ENCODE data around the gene IFT122. TPM values are rescaled to one million over a fixed set of nuclear protein-coding genes. Genes with fewer than 3 reads are reported as not detected.
A peak's percentile ranks its signal among the peaks of the same experiment; 100 is the strongest.

Gene IFT122
- total and polyA plus RNA-seq, 2 donors (not counting 3 experiments of a cell fraction or from before 2014, with no cell fraction given): 38.4 to 41.7 TPM

DNA sequence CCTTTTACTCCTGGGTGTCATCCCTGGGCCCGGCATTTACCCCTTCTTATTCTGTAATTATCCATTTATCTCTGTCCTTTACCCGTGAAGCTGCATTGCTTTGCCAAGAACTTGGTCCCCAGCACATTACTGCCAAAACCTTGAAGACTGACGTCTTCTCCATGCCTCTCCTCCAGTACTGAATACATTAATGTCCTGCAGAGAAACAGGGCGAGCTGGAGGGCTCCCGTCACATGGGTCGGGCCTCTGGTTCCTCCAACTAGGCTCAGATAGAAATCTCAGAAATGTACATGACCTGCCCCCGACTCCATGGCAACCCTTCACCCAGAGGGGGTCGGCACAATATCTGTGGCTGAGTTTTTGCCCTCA lies 12.0 kb upstream of the IFT122 start:
- H3K79me2 ChIP-seq (ENCODE audit: control insufficient read depth, insufficient read depth, low read length): no peaks in the 10 kb centered on the region
- H3K36me3 ChIP-seq (ENCODE audit: control insufficient read depth in 2 of 2, extremely low read depth in 1 of 2, insufficient read depth in 2 of 2, low read length in 2 of 2): peaks cover 4 to 13% of the 10 kb centered on the region in 2 experiments
- H3K4me2 ChIP-seq (ENCODE audit: insufficient read depth, low read length): peak overlapping the region; percentile 82
- H3K27me3 ChIP-seq (ENCODE audit: control insufficient read depth in 2 of 2, insufficient read depth in 2 of 2, low read length in 2 of 2): peaks cover 0 to 4% of the 10 kb centered on the region in 2 experiments
- no peaks in the 10 kb centered on the region for H3K9me1 ChIP-seq (replicated peaks; ENCODE audit: control insufficient read depth, extremely low read depth, insufficient read depth, low read length)
- ChIA-PET POLR2A (interaction anchor here (0.9 to 1.0 kb wide), 2 partner anchors 12 to 13 kb away, joined by 3 to 4 read pairs; partner anchors contain the start of genes IFT122 and MBD4), CTCF (interaction anchor here (0.8 to 3.6 kb wide), 10 partner anchors 13 to 223 kb away, joined by 3 to 27 read pairs (median 4); partner anchors contain the start of genes IFT122 and MBD4)
- no TSS peak for BruUV-seq (replicated peaks)
- no peak overlapping the region for H3K27ac ChIP-seq (ENCODE audit: insufficient read depth, low read depth, low read length)
- H4K20me1 ChIP-seq (replicated peaks; ENCODE audit: control insufficient read depth, extremely low read depth, insufficient read depth, low read length): no peaks in the 10 kb centered on the region
- H3K4me1 ChIP-seq (ENCODE audit: control insufficient read depth, extremely low read depth, insufficient read depth, low read length): peaks cover 6% of the 10 kb centered on the region
- dilution Hi-C loops (cut with MboI; ENCODE audit: extremely low pct_ligation_motif_present, low sequenced_read_pairs): no loop called here
- H3K9ac ChIP-seq (replicated peaks; ENCODE audit: extremely low read depth, insufficient read depth, low read length): no peak overlapping the region
- no peaks in the 10 kb centered on the region for H3K9me3 ChIP-seq (replicated peaks; ENCODE audit: control insufficient read depth, insufficient read depth, low read length)
- TF ChIP-seq, protein P1, sequence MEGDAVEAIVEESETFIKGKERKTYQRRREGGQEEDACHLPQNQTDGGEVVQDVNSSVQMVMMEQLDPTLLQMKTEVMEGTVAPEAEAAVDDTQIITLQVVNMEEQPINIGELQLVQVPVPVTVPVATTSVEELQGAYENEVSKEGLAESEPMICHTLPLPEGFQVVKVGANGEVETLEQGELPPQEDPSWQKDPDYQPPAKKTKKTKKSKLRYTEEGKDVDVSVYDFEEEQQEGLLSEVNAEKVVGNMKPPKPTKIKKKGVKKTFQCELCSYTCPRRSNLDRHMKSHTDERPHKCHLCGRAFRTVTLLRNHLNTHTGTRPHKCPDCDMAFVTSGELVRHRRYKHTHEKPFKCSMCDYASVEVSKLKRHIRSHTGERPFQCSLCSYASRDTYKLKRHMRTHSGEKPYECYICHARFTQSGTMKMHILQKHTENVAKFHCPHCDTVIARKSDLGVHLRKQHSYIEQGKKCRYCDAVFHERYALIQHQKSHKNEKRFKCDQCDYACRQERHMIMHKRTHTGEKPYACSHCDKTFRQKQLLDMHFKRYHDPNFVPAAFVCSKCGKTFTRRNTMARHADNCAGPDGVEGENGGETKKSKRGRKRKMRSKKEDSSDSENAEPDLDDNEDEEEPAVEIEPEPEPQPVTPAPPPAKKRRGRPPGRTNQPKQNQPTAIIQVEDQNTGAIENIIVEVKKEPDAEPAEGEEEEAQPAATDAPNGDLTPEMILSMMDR (IDR thresholded peaks at IDR 0.05; ENCODE audit: extremely low read depth in 1 of 2, insufficient read depth in 1 of 2, low read depth in 1 of 2, low read length in 2 of 2): no peak
- TF ChIP-seq EZH2 (IDR thresholded peaks at IDR 0.05; ENCODE audit: borderline replicate concordance, low read depth, low read length, severe bottlenecking): no peak
- TF ChIP-seq JUN (IDR thresholded peaks at IDR 0.05; ENCODE audit: borderline replicate concordance, insufficient read depth, insufficient read length, low read depth): no peak
- no peak for TF ChIP-seq GATA2 (IDR thresholded peaks at IDR 0.05; ENCODE audit: insufficient read depth, insufficient read length, low read depth, low read length)
- no peak for TF ChIP-seq POLR2AphosphoS5 (IDR thresholded peaks at IDR 0.05; ENCODE audit: insufficient read depth, low read depth, low read length)
- no peak for TF ChIP-seq FOS (IDR thresholded peaks at IDR 0.05; ENCODE audit: borderline replicate concordance, insufficient read depth, low read length)
- no peak for TF ChIP-seq POLR2A (IDR thresholded peaks at IDR 0.05; ENCODE audit: low read depth, low read length)
- TF ChIP-seq MYC (IDR thresholded peaks at IDR 0.05; ENCODE audit: low read depth, low read length): no peak
- TF ChIP-seq, protein P2, sequence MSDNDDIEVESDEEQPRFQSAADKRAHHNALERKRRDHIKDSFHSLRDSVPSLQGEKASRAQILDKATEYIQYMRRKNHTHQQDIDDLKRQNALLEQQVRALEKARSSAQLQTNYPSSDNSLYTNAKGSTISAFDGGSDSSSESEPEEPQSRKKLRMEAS (IDR thresholded peaks at IDR 0.05; ENCODE audit: insufficient read depth, insufficient read length): no peak
- intact Hi-C loops (cut with micrococcal nuclease): loop anchor here (1.0 to 2.0 kb wide), 3 partner anchors 12 to 45 kb away; partner anchors contain the start of gene IFT122
- H3K4me3 ChIP-seq (replicated peaks in 1 of 3; ENCODE audit: insufficient read depth in 1 of 3, low read depth in 1 of 3, low read length in 3 of 3): peak overlapping the region; percentile 17 to 45 (median 40)
- DNase-seq (ENCODE audit: low read depth, low spot score) (no peak), FAIRE-seq (no peak)
- H2AFZ ChIP-seq (ENCODE audit: low read depth, low read length): peak overlapping the region; percentile 76

All from endothelial cell of umbilical vein (primary cell).